ENCODE results near the gene ZNF423.
"Not testable (repeated sequence)": the region's sequence is repeated elsewhere in the genome, so short reads cannot be mapped to it uniquely, and the experiment has no call there.

The ZNF423 gene

GRCh38 chr16:49688036-49688697, 167.7 kb downstream of the ZNF423 start:
- no peak for DNase-seq

GRCh38 chr16:49687476-49688002, 168.4 kb downstream of the ZNF423 start:
- no peak for DNase-seq

GRCh38 chr16:49684696-49685095, 171.2 kb downstream of the ZNF423 start:
- no peak for DNase-seq

- no peak for DNase-seq
These were observed 173.2 kb downstream of the ZNF423 start for GRCh38 chr16:49682577-49683165.

GRCh38 chr16:49681217-49681883, 174.6 kb downstream of the ZNF423 start:
- DNase-seq: no peak

- no peak for DNase-seq
These were observed 176.8 kb downstream of the ZNF423 start for GRCh38 chr16:49679095-49679494.

- not testable (repeated sequence) for DNase-seq
These were observed 178.3 kb downstream of the ZNF423 start for GRCh38 chr16:49677661-49678060.

- DNase-seq: no peak
These were observed 180.5 kb downstream of the ZNF423 start for GRCh38 chr16:49675413-49675812.

- no peak for DNase-seq
These were observed 180.9 kb downstream of the ZNF423 start for GRCh38 chr16:49674990-49675389.

GRCh38 chr16:49674351-49674851, 181.5 kb downstream of the ZNF423 start:
- DNase-seq: no peak

- no peak for DNase-seq
These were observed 182.5 kb downstream of the ZNF423 start for GRCh38 chr16:49673442-49673841.

GRCh38 chr16:49672753-49673152, 183.2 kb downstream of the ZNF423 start:
- DNase-seq: no peak

GRCh38 chr16:49671333-49671732, 184.6 kb downstream of the ZNF423 start:
- no peak for DNase-seq

GRCh38 chr16:49670627-49671026, 185.3 kb downstream of the ZNF423 start:
- no peak for DNase-seq

GRCh38 chr16:49665482-49666230, 190.3 kb downstream of the ZNF423 start:
- DNase-seq: no peak

GRCh38 chr16:49664221-49665215, 191.4 kb downstream of the ZNF423 start:
- DNase-seq: no peak

GRCh38 chr16:49663081-49664065, 192.5 kb downstream of the ZNF423 start:
- no peak for DNase-seq

- no peak for DNase-seq
These were observed 193.3 kb downstream of the ZNF423 start for GRCh38 chr16:49662569-49662968.

GRCh38 chr16:49661465-49662187, 194.3 kb downstream of the ZNF423 start:
- DNase-seq: no peak

- DNase-seq: no peak
These were observed 195.3 kb downstream of the ZNF423 start for GRCh38 chr16:49660626-49661025.

All from SHP77 (cell line).